ENCODE data around the gene NADSYN1.

- TF ChIP-seq CTCF (IDR thresholded peaks at IDR 0.05) (no peak), POLR2A (IDR thresholded peaks at IDR 0.05) (no peak)
Observed at GRCh38 chr11:71505001-71505400, 52.0 kb downstream of the NADSYN1 start.

Data from gastroesophageal sphincter (tissue), 3 donors.